Loucy (cell line): ENCODE results near the gene SPOPL.

ENCODE experiments used
- H2AFZ ChIP-seq: fragments of 200-600 bp; sonication (generic); 2 replicates; pipeline ENCODE4 v1.6.0; 2016; ENCODE audit warnings: antibody characterized with exemption, mild to moderate bottlenecking, low read length, moderate library complexity
- H3F3A ChIP-seq: fragments of 200-600 bp; 2 replicates; pipeline ENCODE4 v1.6.0; 2016; ENCODE audit warnings: antibody characterized with exemption, low read depth, mild to moderate bottlenecking
- H3K27me3 ChIP-seq: fragments of 200-600 bp; sonication (generic); 2 replicates; pipeline ENCODE4 v1.6.1; 2014; ENCODE audit warnings: low read length, mild to moderate bottlenecking; ENCODE audit not compliant: insufficient read depth, poor library complexity, severe bottlenecking
- H3K36me3 ChIP-seq: fragments of 200-600 bp; sonication (generic); 2 replicates; pipeline ENCODE4 v1.6.1; 2016; ENCODE audit warnings: low read length; ENCODE audit not compliant: insufficient read depth
- H3K4me1 ChIP-seq: fragments of 200-600 bp; sonication (generic); 2 replicates; pipeline ENCODE4 v1.5.1; 2014; ENCODE audit warnings: low read length, mild to moderate bottlenecking; ENCODE audit not compliant: insufficient read depth, poor library complexity, severe bottlenecking
- H3K4me2 ChIP-seq: fragments of 200-600 bp; sonication (generic); 2 replicates; pipeline ENCODE4 v1.6.0; 2014; ENCODE audit warnings: antibody characterized with exemption, low read length, low read depth, mild to moderate bottlenecking; ENCODE audit not compliant: poor library complexity, severe bottlenecking
- H3K4me3 ChIP-seq: fragments of 200-600 bp; sonication (generic); 2 replicates; pipeline ENCODE4 v1.5.1; 2014; ENCODE audit warnings: low read length, mild to moderate bottlenecking, mixed read lengths; ENCODE audit not compliant: poor library complexity, severe bottlenecking
- H3K79me2 ChIP-seq: fragments of 200-600 bp; sonication (generic); 2 replicates; pipeline ENCODE4 v1.6.1; 2014; ENCODE audit warnings: low read length; ENCODE audit not compliant: insufficient read depth
- H3K9ac ChIP-seq: fragments of 200-600 bp; sonication (generic); 2 replicates; pipeline ENCODE4 v1.6.0; 2014; ENCODE audit warnings: mild to moderate bottlenecking, low read depth, low read length, moderate library complexity; ENCODE audit not compliant: poor library complexity, severe bottlenecking
- H3K9me2 ChIP-seq: fragments of 200-600 bp; sonication (generic); replicated peaks from 2 replicates; pipeline ENCODE4 v1.6.1; 2016; ENCODE audit warnings: low read depth, low read length, mixed read lengths
- H3K9me3 ChIP-seq: fragments of 200-600 bp; sonication (generic); 2 replicates; pipeline ENCODE4 v1.6.1; 2014; ENCODE audit warnings: mild to moderate bottlenecking, antibody characterized with exemption, low read length, low read depth; ENCODE audit not compliant: insufficient read depth
- H4K20me1 ChIP-seq: fragments of 200-600 bp; sonication (generic); 2 replicates; pipeline ENCODE4 v1.6.0; 2014; ENCODE audit warnings: antibody characterized with exemption, low read length, mild to moderate bottlenecking; ENCODE audit not compliant: insufficient read depth, poor library complexity, severe bottlenecking
- EZH2phosphoT487 ChIP-seq: fragments of 200-600 bp; IDR thresholded peaks from 2 replicates; pipeline ENCODE4 v1.6.1; 2018; ENCODE audit warnings: antibody characterized with exemption, mild to moderate bottlenecking, moderate library complexity, borderline replicate concordance
- TF ChIP-seq, protein P1 (sequence below): fragments of 200-600 bp; sonication (generic); conservative IDR thresholded peaks from 2 replicates; pipeline ENCODE4 v1.5.1; 2014; ENCODE audit warnings: mild to moderate bottlenecking, antibody characterized with exemption, low read length

Gene SPOPL

GRCh38 chr2:138490673-138491494 lies 10.7 kb upstream of the SPOPL start:
- no peak overlapping the region for H3K4me3 ChIP-seq
- H3K9me3 ChIP-seq: no peaks in the 10 kb centered on the region
- H4K20me1 ChIP-seq: no peaks in the 10 kb centered on the region
- no peaks in the 10 kb centered on the region for H3K9me2 ChIP-seq
- H3F3A ChIP-seq: no peaks in the 10 kb centered on the region
- TF ChIP-seq, protein P1, sequence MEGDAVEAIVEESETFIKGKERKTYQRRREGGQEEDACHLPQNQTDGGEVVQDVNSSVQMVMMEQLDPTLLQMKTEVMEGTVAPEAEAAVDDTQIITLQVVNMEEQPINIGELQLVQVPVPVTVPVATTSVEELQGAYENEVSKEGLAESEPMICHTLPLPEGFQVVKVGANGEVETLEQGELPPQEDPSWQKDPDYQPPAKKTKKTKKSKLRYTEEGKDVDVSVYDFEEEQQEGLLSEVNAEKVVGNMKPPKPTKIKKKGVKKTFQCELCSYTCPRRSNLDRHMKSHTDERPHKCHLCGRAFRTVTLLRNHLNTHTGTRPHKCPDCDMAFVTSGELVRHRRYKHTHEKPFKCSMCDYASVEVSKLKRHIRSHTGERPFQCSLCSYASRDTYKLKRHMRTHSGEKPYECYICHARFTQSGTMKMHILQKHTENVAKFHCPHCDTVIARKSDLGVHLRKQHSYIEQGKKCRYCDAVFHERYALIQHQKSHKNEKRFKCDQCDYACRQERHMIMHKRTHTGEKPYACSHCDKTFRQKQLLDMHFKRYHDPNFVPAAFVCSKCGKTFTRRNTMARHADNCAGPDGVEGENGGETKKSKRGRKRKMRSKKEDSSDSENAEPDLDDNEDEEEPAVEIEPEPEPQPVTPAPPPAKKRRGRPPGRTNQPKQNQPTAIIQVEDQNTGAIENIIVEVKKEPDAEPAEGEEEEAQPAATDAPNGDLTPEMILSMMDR: no peak
- TF ChIP-seq EZH2phosphoT487: no peak
- H3K79me2 ChIP-seq: no peaks in the 10 kb centered on the region
- no peaks in the 10 kb centered on the region for H3K36me3 ChIP-seq
- no peaks in the 10 kb centered on the region for H3K4me1 ChIP-seq
- H3K9ac ChIP-seq: no peak overlapping the region
- H2AFZ ChIP-seq: no peak overlapping the region
- no peaks in the 10 kb centered on the region for H3K27me3 ChIP-seq
- no peak overlapping the region for H3K4me2 ChIP-seq

- no peak for TF ChIP-seq EZH2phosphoT487
- TF ChIP-seq, protein P1: no peak
- H3K36me3 ChIP-seq: no peaks in the 10 kb centered on the region
- H2AFZ ChIP-seq: no peak overlapping the region
- H3K9me3 ChIP-seq: no peaks in the 10 kb centered on the region
- H3K4me1 ChIP-seq: no peaks in the 10 kb centered on the region
- H3F3A ChIP-seq: no peaks in the 10 kb centered on the region
- H3K79me2 ChIP-seq: no peaks in the 10 kb centered on the region
- no peaks in the 10 kb centered on the region for H4K20me1 ChIP-seq
- no peaks in the 10 kb centered on the region for H3K27me3 ChIP-seq
- H3K4me3 ChIP-seq: no peak overlapping the region
- no peak overlapping the region for H3K9ac ChIP-seq
- H3K9me2 ChIP-seq: no peaks in the 10 kb centered on the region
- H3K4me2 ChIP-seq: no peak overlapping the region
Observed at GRCh38 chr2:138491495-138491862, 10.1 kb upstream of the SPOPL start.

- Histone ChIP-seq H3K4me1 (no peaks in the 10 kb centered on the region), H3K9me2 (no peaks in the 10 kb centered on the region), H3K27me3 (no peaks in the 10 kb centered on the region), H3K9ac (no peak overlapping the region), H3K36me3 (no peaks in the 10 kb centered on the region), H3K4me3 (no peak overlapping the region), H4K20me1 (no peaks in the 10 kb centered on the region), H3K4me2 (no peak overlapping the region), H3F3A (no peaks in the 10 kb centered on the region), H3K79me2 (no peaks in the 10 kb centered on the region), H2AFZ (no peak overlapping the region), H3K9me3 (no peaks in the 10 kb centered on the region)
- TF ChIP-seq, protein P1: no peak
- no peak for TF ChIP-seq EZH2phosphoT487
Observed at GRCh38 chr2:138492160-138492559, 9.4 kb upstream of the SPOPL start.
